Motor neuron (in vitro differentiated cells): ENCODE measurements around the gene TADA1. TPM values are rescaled to one million over a fixed set of nuclear protein-coding genes. Genes with fewer than 3 reads are reported as not detected.

ENCODE experiments used
- total RNA-seq, 8 experiments: library from RNA; unstranded; fragments of 300-600 nt; gene quantifications; 2 replicates each; pipeline versions ENCODE4 v1.2.3 to v1.2.4, GENCODE V29; 2022

TADA1 gene
- total RNA-seq, 8 experiments from 2014 or later = 16.1 to 91.7 (median 44.2) TPM

Other genes with a start within 250 kb of the TADA1 start
- 10 to 100 TPM; 16.7 to 57.8 (median 33.9) TPM for gene POGK, start 36.8 kb downstream of the TADA1 start, total RNA-seq
- gene ILDR2, start 99.3 kb upstream of the TADA1 start, total RNA-seq = 10 to 100 TPM in 3 of 8 experiments, 1 to 10 TPM in 4, under 1 TPM in 1; 0.28 to 60.5 (median 6.6) TPM
- 1 to 10 TPM in 1 of 8 experiments, under 1 TPM in 5, not detected in 2; 0.27 to 1.6 (median 0.72) TPM for gene MAEL, start 113.0 kb upstream of the TADA1 start, total RNA-seq
- 1 to 10 TPM in 1 of 8 experiments, under 1 TPM in 6, not detected in 1; 0.14 to 1.2 (median 0.24) TPM for gene GPA33, start 214.1 kb upstream of the TADA1 start, total RNA-seq
- 1 to 10 TPM in 2 of 8 experiments, under 1 TPM in 5, not detected in 1; 0.05 to 1.6 (median 0.66) TPM for gene STYXL2, start 217.8 kb upstream of the TADA1 start, total RNA-seq